ENCODE results near the gene ANXA5.

ANXA5 gene

DNA sequence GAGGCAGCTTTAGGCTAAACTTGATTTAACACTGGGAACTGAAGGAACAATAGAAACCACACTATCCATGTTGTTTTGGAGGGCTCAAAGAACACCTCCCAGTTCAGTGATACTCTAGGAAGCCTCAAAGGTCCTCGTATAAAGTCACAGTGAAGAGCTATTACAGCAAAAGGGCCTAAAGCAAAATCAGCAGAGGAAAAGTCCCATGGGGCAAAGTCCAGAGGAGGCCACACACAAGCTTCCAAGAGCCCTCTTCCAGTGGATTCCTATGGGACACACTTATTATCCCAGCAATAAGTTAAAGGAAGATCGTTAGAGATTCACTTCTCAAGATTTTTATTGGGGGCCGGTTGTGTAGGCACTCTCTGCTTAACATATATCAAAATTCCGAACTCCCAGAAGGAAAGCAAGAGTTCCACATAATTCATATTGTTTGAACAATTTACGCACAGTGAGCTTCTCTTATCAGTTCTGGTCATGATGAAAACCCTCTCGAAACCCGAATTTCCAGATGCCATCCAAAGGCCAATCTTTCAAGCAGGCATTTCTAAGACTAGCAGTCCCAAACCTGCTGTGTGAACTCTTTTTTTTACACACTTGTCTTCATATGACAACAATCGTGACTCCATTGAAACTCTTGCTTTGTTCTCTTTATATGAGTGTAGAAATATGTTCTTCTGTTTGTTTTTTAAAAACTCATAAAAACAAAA is 53.7 kb downstream of the ANXA5 start:
- no peak for DNase-seq (ENCODE audit: low read depth in 2 of 2)

DNA sequence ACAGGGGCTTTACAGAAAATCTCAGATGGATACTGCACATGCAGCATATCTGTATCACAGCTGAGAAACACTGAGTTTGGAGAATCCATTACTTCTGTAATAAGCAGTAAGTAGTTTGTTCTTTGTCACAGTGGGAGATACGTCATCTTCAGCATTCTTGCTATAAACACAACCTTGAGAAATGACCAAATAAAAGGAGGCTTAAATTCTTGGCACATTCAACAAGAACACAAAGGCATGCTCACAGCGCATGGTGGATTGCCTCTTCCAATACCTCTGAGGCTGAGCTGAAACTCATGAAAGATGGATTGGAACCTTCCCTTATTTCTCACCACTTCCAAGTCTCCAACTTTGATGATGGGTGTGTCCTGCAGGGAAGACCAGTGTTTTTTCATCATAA is 54.5 kb downstream of the ANXA5 start:
- DNase-seq (ENCODE audit: low read depth in 2 of 2) = no peak

DNA sequence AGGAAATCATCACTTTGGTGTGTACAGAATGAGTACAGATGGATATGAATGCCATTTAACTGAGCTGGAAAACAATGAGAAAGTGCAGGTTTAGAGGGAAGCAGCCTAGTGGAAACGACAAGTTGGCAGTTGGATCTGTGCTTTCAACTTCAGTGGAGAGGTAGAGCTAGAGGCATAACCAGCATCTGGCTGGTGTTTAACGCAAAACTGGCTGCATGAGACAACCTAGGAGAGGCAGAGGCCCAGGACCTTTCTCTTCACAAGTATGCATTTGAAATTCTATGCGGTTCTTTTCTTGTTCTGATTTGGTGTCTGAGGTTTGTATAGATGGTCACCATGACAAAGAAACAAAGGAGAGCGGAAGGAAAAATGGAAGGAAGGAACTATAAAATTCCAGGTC is 63.1 kb downstream of the ANXA5 start:
- DNase-seq (ENCODE audit: low read depth in 2 of 2) = no peak

DNA sequence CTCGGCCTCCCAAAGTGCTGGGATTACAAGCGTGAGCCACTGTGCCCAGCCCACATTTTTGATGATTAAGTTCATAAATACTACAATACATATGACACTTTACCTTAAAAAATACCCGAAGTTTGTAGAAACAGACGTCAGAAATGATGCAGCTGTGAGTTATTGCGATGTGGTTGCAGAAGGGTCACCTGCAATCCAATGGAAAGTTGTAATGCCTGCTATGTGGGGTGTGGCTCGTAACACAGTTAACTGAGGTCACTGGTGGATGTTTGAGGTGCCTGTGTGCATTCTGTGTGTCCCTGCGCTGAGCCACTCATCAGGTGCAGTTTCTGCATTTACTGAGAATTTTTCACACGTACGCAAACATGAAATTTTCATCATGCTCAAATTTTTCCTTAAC is 64.1 kb downstream of the ANXA5 start:
- DNase-seq (ENCODE audit: low read depth in 2 of 2) = no peak

Measured in stimulated activated CD8-positive, alpha-beta memory T cell treated with anti-CD3 and anti-CD28 coated beads, Interleukin-15, amount 100 ng/mL, for 48 hours (primary cell).